Adipocyte (in vitro differentiated cells): ENCODE measurements around the gene THG1L.
"Not testable (repeated sequence)": the region's sequence is repeated elsewhere in the genome, so short reads cannot be mapped to it uniquely, and the experiment has no call there.

ENCODE experiments used
- DNase-seq: peaks from one replicate; pipeline ENCODE4 v3.0.0-alpha.2; 2015; ENCODE audit warnings: low read depth
- H3K27me3 ChIP-seq: replicated peaks from 2 replicates; pipeline ENCODE4 v1.7.0; 2013; ENCODE audit warnings: mild to moderate bottlenecking, low read length, moderate library complexity; ENCODE audit not compliant: control insufficient read depth, insufficient read depth
- H3K36me3 ChIP-seq: 2 replicates; pipeline ENCODE4 v1.7.0; 2013; ENCODE audit warnings: low read length, mild to moderate bottlenecking, moderate library complexity; ENCODE audit not compliant: control insufficient read depth, insufficient read depth, severe bottlenecking
- H3K4me1 ChIP-seq: 2 replicates; pipeline ENCODE4 v1.7.0; 2013; ENCODE audit warnings: mild to moderate bottlenecking, low read length, moderate library complexity; ENCODE audit not compliant: control insufficient read depth, insufficient read depth
- H3K4me3 ChIP-seq: 2 replicates; pipeline ENCODE4 v1.7.0; 2013; ENCODE audit warnings: mild to moderate bottlenecking, low read length, moderate library complexity
- H3K9ac ChIP-seq: 2 replicates; pipeline ENCODE4 v1.7.0; 2013; ENCODE audit warnings: mild to moderate bottlenecking, low read length, moderate library complexity
- H3K9me3 ChIP-seq: 2 replicates; pipeline ENCODE4 v1.7.0; 2013; ENCODE audit warnings: mild to moderate bottlenecking, low read length, moderate library complexity; ENCODE audit not compliant: control insufficient read depth

THG1L gene

GRCh38 chr5:157708866-157709265 lies 22.4 kb upstream of the THG1L start:
- peak; percentile 68 for DNase-seq
- Histone ChIP-seq H3K36me3 (no peaks in the 10 kb centered on the region), H3K4me1 (peaks cover 9% of the 10 kb centered on the region), H3K4me3 (no peak overlapping the region), H3K9ac (no peak overlapping the region), H3K27me3 (no peaks in the 10 kb centered on the region), H3K9me3 (no peaks in the 10 kb centered on the region)

- no peak overlapping the region for H3K9ac ChIP-seq
- H3K4me1 ChIP-seq, result peaks cover 9% of the 10 kb centered on the region
- no peaks in the 10 kb centered on the region for H3K36me3 ChIP-seq
- no peak for DNase-seq
- no peaks in the 10 kb centered on the region for H3K9me3 ChIP-seq
- no peak overlapping the region for H3K4me3 ChIP-seq
- no peaks in the 10 kb centered on the region for H3K27me3 ChIP-seq
Measured at GRCh38 chr5:157709346-157709745, 21.9 kb upstream of the THG1L start.

- Histone ChIP-seq H3K9me3 (no peaks in the 10 kb centered on the region), H3K36me3 (no peaks in the 10 kb centered on the region), H3K9ac (no peak overlapping the region), H3K4me1 (peaks cover 9% of the 10 kb centered on the region), H3K27me3 (no peaks in the 10 kb centered on the region), H3K4me3 (no peak overlapping the region)
- no peak for DNase-seq
Measured at GRCh38 chr5:157710431-157710830, 20.8 kb upstream of the THG1L start.

- Histone ChIP-seq H3K36me3 (no peaks in the 10 kb centered on the region), H3K9me3 (no peaks in the 10 kb centered on the region), H3K4me3 (peak overlapping the region; percentile 35), H3K9ac (no peak overlapping the region), H3K4me1 (peaks cover 9% of the 10 kb centered on the region), H3K27me3 (no peaks in the 10 kb centered on the region)
- peak; percentile 77 for DNase-seq
Measured at GRCh38 chr5:157710882-157711281, 20.3 kb upstream of the THG1L start.

- Histone ChIP-seq H3K4me3 (no peak overlapping the region), H3K36me3 (no peaks in the 10 kb centered on the region), H3K27me3 (no peaks in the 10 kb centered on the region), H3K9me3 (no peaks in the 10 kb centered on the region), H3K9ac (no peak overlapping the region), H3K4me1 (peaks cover 16% of the 10 kb centered on the region)
- no peak for DNase-seq
Measured at GRCh38 chr5:157713830-157714595, 17.2 kb upstream of the THG1L start.

- H3K9me3 ChIP-seq, result no peaks in the 10 kb centered on the region
- no peak overlapping the region for H3K4me3 ChIP-seq
- no peaks in the 10 kb centered on the region for H3K36me3 ChIP-seq
- peaks cover 16% of the 10 kb centered on the region for H3K4me1 ChIP-seq
- H3K27me3 ChIP-seq, result no peaks in the 10 kb centered on the region
- no peak overlapping the region for H3K9ac ChIP-seq
- no peak for DNase-seq
Measured at GRCh38 chr5:157714596-157714864, 16.7 kb upstream of the THG1L start.

- Histone ChIP-seq H3K9me3 (no peaks in the 10 kb centered on the region), H3K36me3 (no peaks in the 10 kb centered on the region), H3K9ac (peak overlapping the region; percentile 42), H3K4me1 (peaks cover 6% of the 10 kb centered on the region), H3K27me3 (no peaks in the 10 kb centered on the region), H3K4me3 (peak overlapping the region; percentile 37)
- peak; percentile 86 for DNase-seq
Measured at GRCh38 chr5:157718519-157718918, 12.7 kb upstream of the THG1L start.

GRCh38 chr5:157719245-157719644 lies 12.0 kb upstream of the THG1L start:
- H3K27me3 ChIP-seq, result no peaks in the 10 kb centered on the region
- no peaks in the 10 kb centered on the region for H3K9me3 ChIP-seq
- no peak for DNase-seq
- H3K9ac ChIP-seq, result no peak overlapping the region
- H3K36me3 ChIP-seq, result no peaks in the 10 kb centered on the region
- H3K4me1 ChIP-seq, result peaks cover 6% of the 10 kb centered on the region
- no peak overlapping the region for H3K4me3 ChIP-seq

- Histone ChIP-seq H3K27me3 (no peaks in the 10 kb centered on the region), H3K4me1 (peaks cover 6% of the 10 kb centered on the region), H3K36me3 (no peaks in the 10 kb centered on the region), H3K4me3 (no peak overlapping the region), H3K9ac (no peak overlapping the region), H3K9me3 (no peaks in the 10 kb centered on the region)
- no peak for DNase-seq
Measured at GRCh38 chr5:157721159-157721558, 10.1 kb upstream of the THG1L start.

GRCh38 chr5:157722895-157723294 lies 8.3 kb upstream of the THG1L start:
- not testable (repeated sequence) for H3K4me3 ChIP-seq, H3K27me3 ChIP-seq, H3K4me1 ChIP-seq, DNase-seq, H3K36me3 ChIP-seq, H3K9ac ChIP-seq, H3K9me3 ChIP-seq

GRCh38 chr5:157726607-157727006 lies 4.6 kb upstream of the THG1L start:
- not testable (repeated sequence) for H3K9me3 ChIP-seq, DNase-seq, H3K36me3 ChIP-seq, H3K4me1 ChIP-seq, H3K4me3 ChIP-seq, H3K9ac ChIP-seq, H3K27me3 ChIP-seq

- not testable (repeated sequence) for H3K9ac ChIP-seq, H3K36me3 ChIP-seq, DNase-seq, H3K4me3 ChIP-seq, H3K27me3 ChIP-seq, H3K9me3 ChIP-seq, H3K4me1 ChIP-seq
Measured at GRCh38 chr5:157727858-157728257, 3.4 kb upstream of the THG1L start.
